Mesenchymal stem cell (in vitro differentiated cells and primary cell): ENCODE data around the gene CELSR1.

Experiments
- DNase-seq: peaks from one replicate; pipeline ENCODE4 v3.0.0-alpha.2; 2013
- H2AFZ ChIP-seq: one replicate; pipeline ENCODE4 v1.6.1; 2013; ENCODE audit warnings: low read depth, mild to moderate bottlenecking, control low read depth, inconsistent platforms, low read length, moderate library complexity
- H2AK5ac ChIP-seq: 2 replicates; pipeline ENCODE4 v1.6.1; 2013; ENCODE audit warnings: low read length, moderate library complexity, mild to moderate bottlenecking, inconsistent platforms; ENCODE audit not compliant: severe bottlenecking
- H2BK120ac ChIP-seq: one replicate; pipeline ENCODE4 v1.6.1; 2013; ENCODE audit warnings: low read depth, mild to moderate bottlenecking, inconsistent platforms, low read length, moderate library complexity
- H2BK12ac ChIP-seq, 2 experiments: one replicate each; pipeline ENCODE4 v1.6.1; 2013; ENCODE audit warnings: inconsistent platforms in 2 of 2, low read length in 2 of 2, mild to moderate bottlenecking in 2 of 2, moderate library complexity in 2 of 2, control low read depth in 1 of 2
- H2BK15ac ChIP-seq: one replicate; pipeline ENCODE4 v1.6.1; 2013; ENCODE audit warnings: mild to moderate bottlenecking, low read depth, inconsistent platforms; ENCODE audit not compliant: poor library complexity, severe bottlenecking
- H2BK5ac ChIP-seq: 2 replicates; pipeline ENCODE4 v1.6.1; 2013; ENCODE audit warnings: low read depth, mild to moderate bottlenecking, low read length, control low read depth, inconsistent platforms; ENCODE audit not compliant: poor library complexity, severe bottlenecking
- H3K14ac ChIP-seq, 2 experiments: one replicate each; pipeline ENCODE4 v1.6.1; 2013; ENCODE audit warnings: inconsistent platforms in 2 of 2, low read length in 2 of 2, control low read depth in 1 of 2, mild to moderate bottlenecking in 1 of 2, moderate library complexity in 1 of 2
- H3K18ac ChIP-seq, 2 experiments: one replicate each; pipeline ENCODE4 v1.6.1; 2013; ENCODE audit warnings: inconsistent platforms in 2 of 2, low read length in 2 of 2, control low read depth in 1 of 2, low read depth in 1 of 2, mild to moderate bottlenecking in 1 of 2
- H3K23ac ChIP-seq, 2 experiments: one replicate each; pipeline ENCODE4 v1.6.1; 2013; ENCODE audit warnings: inconsistent platforms in 2 of 2, low read length in 2 of 2, mild to moderate bottlenecking in 2 of 2, moderate library complexity in 2 of 2, control low read depth in 1 of 2
- H3K27ac ChIP-seq: 2 replicates; pipeline ENCODE4 v1.5.1; 2013; ENCODE audit warnings: mild to moderate bottlenecking, moderate library complexity, low read length, control low read depth, inconsistent platforms; ENCODE audit not compliant: poor library complexity, severe bottlenecking
- H3K27me3 ChIP-seq, 2 experiments: 2 replicates each; pipeline versions ENCODE4 v1.6.1 to v1.7.0; 2013; ENCODE audit warnings: low read length in 2 of 2, mild to moderate bottlenecking in 2 of 2, moderate library complexity in 2 of 2, control low read depth in 1 of 2, inconsistent platforms in 1 of 2; ENCODE audit not compliant: control insufficient read depth in 1 of 2, insufficient read depth in 1 of 2
- H3K36me3 ChIP-seq, 2 experiments: 2 replicates each; pipeline versions ENCODE4 v1.6.1 to v1.7.0; 2013; ENCODE audit warnings: low read length in 2 of 2, control low read depth in 1 of 2, inconsistent platforms in 1 of 2, low read depth in 1 of 2, mild to moderate bottlenecking in 1 of 2; ENCODE audit not compliant: insufficient read depth in 2 of 2, control insufficient read depth in 1 of 2
- H3K4ac ChIP-seq, 2 experiments: one replicate each; pipeline ENCODE4 v1.6.1; 2013; ENCODE audit warnings: inconsistent platforms in 2 of 2, low read length in 2 of 2, mild to moderate bottlenecking in 2 of 2, moderate library complexity in 2 of 2, control low read depth in 1 of 2, low read depth in 1 of 2
- H3K4me1 ChIP-seq: 2 replicates; pipeline ENCODE4 v1.6.1; 2013; ENCODE audit warnings: low read depth, low read length, control low read depth; ENCODE audit not compliant: control insufficient read depth, insufficient read depth
- H3K4me2 ChIP-seq: 2 replicates; pipeline ENCODE4 v1.6.1; 2013; ENCODE audit warnings: low read length, mild to moderate bottlenecking, inconsistent platforms; ENCODE audit not compliant: poor library complexity, severe bottlenecking
- H3K4me3 ChIP-seq, 2 experiments: 2 replicates each; pipeline versions ENCODE4 v1.5.1 to v1.7.0; 2013; ENCODE audit warnings: low read length in 2 of 2, mild to moderate bottlenecking in 2 of 2, control low read depth in 1 of 2, low read depth in 1 of 2; ENCODE audit not compliant: insufficient read depth in 1 of 2
- H3K79me1 ChIP-seq: replicated peaks from 2 replicates; pipeline ENCODE4 v1.6.1; 2013; ENCODE audit warnings: mild to moderate bottlenecking, control low read depth, low read length, inconsistent platforms; ENCODE audit not compliant: poor library complexity, severe bottlenecking
- H3K9ac ChIP-seq: 2 replicates; pipeline ENCODE4 v1.7.0; 2013; ENCODE audit warnings: mild to moderate bottlenecking, low read length, moderate library complexity
- H3K9me3 ChIP-seq: 2 replicates; pipeline ENCODE4 v1.7.0; 2013; ENCODE audit warnings: mild to moderate bottlenecking, low read length; ENCODE audit not compliant: control insufficient read depth
- H4K8ac ChIP-seq: one replicate; pipeline ENCODE4 v1.6.1; 2013; ENCODE audit warnings: inconsistent platforms, mild to moderate bottlenecking, low read length, moderate library complexity
- H4K91ac ChIP-seq: one replicate; pipeline ENCODE4 v1.6.1; 2013; ENCODE audit warnings: mild to moderate bottlenecking, low read length, inconsistent platforms
- WGBS: methylation state at CpG from one replicate; pipeline ENCODE4 v1.1.7; 2013; ENCODE audit warnings: mixed read lengths; 5-methylcytosine and 5-hydroxymethylcytosine counted together

CELSR1 gene

GRCh38 chr22:46368871-46369715 lies 168.3 kb downstream of the CELSR1 start:
- Histone ChIP-seq H3K4me2 (no peak overlapping the region), H3K23ac (no peak overlapping the region), H3K14ac (no peak overlapping the region), H3K9me3 (no peaks in the 10 kb centered on the region), H3K36me3 (peaks cover 0 to 71% of the 10 kb centered on the region in 2 experiments), H2BK15ac (no peak overlapping the region), H2BK12ac (no peak overlapping the region), H3K4ac (no peak overlapping the region), H3K27me3 (peaks cover 0 to 41% of the 10 kb centered on the region in 2 experiments), H2BK5ac (no peak overlapping the region), H2BK120ac (no peak overlapping the region), H4K91ac (no peak overlapping the region), H2AFZ (no peak overlapping the region), H3K4me3 (no peak overlapping the region), H3K79me1 (no peaks in the 10 kb centered on the region), H3K9ac (no peak overlapping the region), H2AK5ac (no peak overlapping the region), H4K8ac (no peak overlapping the region), H3K27ac (no peak overlapping the region), H3K4me1 (peaks cover 19% of the 10 kb centered on the region), H3K18ac (no peak overlapping the region)
- WGBS: 89% methylated on average over 28 of the region's 31 CpGs
- DNase-seq: no peak

GRCh38 chr22:46368422-46368821 lies 169.0 kb downstream of the CELSR1 start:
- H2AK5ac ChIP-seq: no peak overlapping the region
- H2BK12ac ChIP-seq: no peak overlapping the region
- no peaks in the 10 kb centered on the region for H3K9me3 ChIP-seq
- H2AFZ ChIP-seq: no peak overlapping the region
- no peak overlapping the region for H2BK120ac ChIP-seq
- H4K91ac ChIP-seq: no peak overlapping the region
- H3K27ac ChIP-seq: no peak overlapping the region
- H2BK15ac ChIP-seq: no peak overlapping the region
- peaks cover 0 to 78% of the 10 kb centered on the region in 2 experiments for H3K36me3 ChIP-seq
- H3K4me2 ChIP-seq: no peak overlapping the region
- no peak overlapping the region for H3K14ac ChIP-seq
- 75% methylated on average over 12 of the region's 12 CpGs for WGBS
- no peak overlapping the region for H3K23ac ChIP-seq
- peaks cover 0 to 46% of the 10 kb centered on the region in 2 experiments for H3K27me3 ChIP-seq
- DNase-seq: no peak
- H3K9ac ChIP-seq: no peak overlapping the region
- no peak overlapping the region for H4K8ac ChIP-seq
- H3K4me3 ChIP-seq: no peak overlapping the region
- H3K79me1 ChIP-seq: no peaks in the 10 kb centered on the region
- no peak overlapping the region for H2BK5ac ChIP-seq
- no peak overlapping the region for H3K18ac ChIP-seq
- H3K4me1 ChIP-seq: peaks cover 14% of the 10 kb centered on the region
- H3K4ac ChIP-seq: no peak overlapping the region

GRCh38 chr22:46367707-46368191 lies 169.7 kb downstream of the CELSR1 start:
- H3K4ac ChIP-seq: no peak overlapping the region
- H3K36me3 ChIP-seq: peaks cover 0 to 80% of the 10 kb centered on the region in 2 experiments
- no peak overlapping the region for H3K4me3 ChIP-seq
- H3K9ac ChIP-seq: no peak overlapping the region
- H3K9me3 ChIP-seq: no peaks in the 10 kb centered on the region
- H2BK120ac ChIP-seq: no peak overlapping the region
- no peak overlapping the region for H4K8ac ChIP-seq
- no peak overlapping the region for H2BK15ac ChIP-seq
- no peaks in the 10 kb centered on the region for H3K79me1 ChIP-seq
- H4K91ac ChIP-seq: no peak overlapping the region
- 38% methylated on average over 11 of the region's 19 CpGs for WGBS
- H2BK5ac ChIP-seq: no peak overlapping the region
- no peak overlapping the region for H2AK5ac ChIP-seq
- peaks cover 8% of the 10 kb centered on the region for H3K4me1 ChIP-seq
- no peak overlapping the region for H3K4me2 ChIP-seq
- H2AFZ ChIP-seq: no peak overlapping the region
- H2BK12ac ChIP-seq: no peak overlapping the region
- DNase-seq: peak; percentile 46
- H3K14ac ChIP-seq: no peak overlapping the region
- no peak overlapping the region for H3K23ac ChIP-seq
- H3K27me3 ChIP-seq: peaks cover 0 to 50% of the 10 kb centered on the region in 2 experiments
- H3K18ac ChIP-seq: no peak overlapping the region
- no peak overlapping the region for H3K27ac ChIP-seq

GRCh38 chr22:46366801-46367706 lies 170.4 kb downstream of the CELSR1 start:
- H3K4me3 ChIP-seq: no peak overlapping the region
- no peak overlapping the region for H3K23ac ChIP-seq
- H3K9me3 ChIP-seq: no peaks in the 10 kb centered on the region
- no peak overlapping the region for H3K4ac ChIP-seq
- H2BK5ac ChIP-seq: no peak overlapping the region
- no peak overlapping the region for H2BK12ac ChIP-seq
- H2BK15ac ChIP-seq: no peak overlapping the region
- peaks cover 0 to 83% of the 10 kb centered on the region in 2 experiments for H3K36me3 ChIP-seq
- no peaks in the 10 kb centered on the region for H3K79me1 ChIP-seq
- no peak overlapping the region for H4K8ac ChIP-seq
- H2AFZ ChIP-seq: no peak overlapping the region
- H3K27ac ChIP-seq: no peak overlapping the region
- H3K4me1 ChIP-seq: peaks cover 7% of the 10 kb centered on the region
- H2AK5ac ChIP-seq: no peak overlapping the region
- no peak overlapping the region for H3K4me2 ChIP-seq
- no peak for DNase-seq
- no peak overlapping the region for H3K14ac ChIP-seq
- no peak overlapping the region for H2BK120ac ChIP-seq
- no peak overlapping the region for H3K9ac ChIP-seq
- WGBS: 68% methylated on average over 42 of the region's 45 CpGs
- H3K27me3 ChIP-seq: peaks cover 0 to 53% of the 10 kb centered on the region in 2 experiments
- H3K18ac ChIP-seq: no peak overlapping the region
- H4K91ac ChIP-seq: no peak overlapping the region
